OCI-LY3 (cell line): ENCODE data around the gene ZDHHC14.

Source experiments
- CTCF ChIP-seq: fragments of 200-600, 300-600 bp; sonication (generic); IDR thresholded peaks from 2 replicates; pipeline ENCODE4 v1.5.1; 2014; ENCODE audit warnings: antibody characterized with exemption, low read length, low read depth
- EZH2phosphoT487 ChIP-seq: fragments of 200-600 bp; shearing (Covaris generic); IDR thresholded peaks from 2 replicates; pipeline ENCODE4 v1.6.1; 2018; ENCODE audit warnings: antibody characterized with exemption, mixed run types, low read depth

GRCh38 chr6:157610451-157610999 is 229.5 kb downstream of the ZDHHC14 start:
- TF ChIP-seq CTCF (no peak), EZH2phosphoT487 (no peak)
